Endothelial cell of umbilical vein (primary cell): Measurements from ENCODE around the gene CTDSP1.

Experiments used
- CTCF ChIP-seq, 2 donors: IDR thresholded peaks; 1 replicate in 1 of 2; 2 replicates in 1 of 2; pipeline ENCODE4 v1.5.1; 2011; ENCODE audit warnings: low read length in 2 of 2, mild to moderate bottlenecking in 2 of 2, moderate library complexity in 2 of 2, control low read depth in 1 of 2, inconsistent platforms in 1 of 2, low read depth in 1 of 2; ENCODE audit not compliant: insufficient read depth in 1 of 2; ENCODE audit errors: extremely low read depth in 1 of 2
- EZH2 ChIP-seq: IDR thresholded peaks from 2 replicates; pipeline ENCODE4 v1.6.1; 2012; ENCODE audit warnings: borderline replicate concordance, low read depth, mild to moderate bottlenecking, moderate library complexity, low read length, inconsistent platforms; ENCODE audit not compliant: severe bottlenecking
- GATA2 ChIP-seq: IDR thresholded peaks from 2 replicates; pipeline ENCODE4 v1.7.0; 2011; ENCODE audit warnings: low read depth, mild to moderate bottlenecking, moderate library complexity, mixed read lengths, low read length; ENCODE audit not compliant: insufficient read length, insufficient read depth
- JUN ChIP-seq: IDR thresholded peaks from 2 replicates; pipeline ENCODE4 v1.6.1; 2011; ENCODE audit warnings: borderline replicate concordance, low read depth; ENCODE audit not compliant: insufficient read length, insufficient read depth
- MAX ChIP-seq: IDR thresholded peaks from 2 replicates; pipeline ENCODE4 v1.6.1; 2011; ENCODE audit not compliant: insufficient read depth, insufficient read length
- MYC ChIP-seq: IDR thresholded peaks from one replicate; pipeline ENCODE4 v1.6.1; 2011; ENCODE audit warnings: mild to moderate bottlenecking, low read depth, low read length
- POLR2A ChIP-seq: IDR thresholded peaks from 2 replicates; pipeline ENCODE4 v1.6.1; 2012; ENCODE audit warnings: low read depth, mild to moderate bottlenecking, control low read depth, low read length
- POLR2AphosphoS5 ChIP-seq: IDR thresholded peaks from 2 replicates; pipeline ENCODE4 v1.6.1; 2012; ENCODE audit warnings: low read depth, mild to moderate bottlenecking, control low read depth, low read length, moderate library complexity; ENCODE audit not compliant: insufficient read depth

- TF ChIP-seq MAX (no peak), EZH2 (no peak), CTCF (IDR thresholded peaks at IDR 0.05; ENCODE audit: extremely low read depth in 1 of 2, insufficient read depth in 1 of 2, low read depth in 1 of 2, low read length in 2 of 2) (peak; percentile 66 to 91), POLR2A (peak; percentile 80), POLR2AphosphoS5 (peak; percentile 98), GATA2 (no peak), JUN (no peak), MYC (no peak)
Measured at GRCh38 chr2:218406209-218406948, 6.7 kb downstream of the CTDSP1 start.
